Vagina (tissue), 2 donors: ENCODE measurements around the gene AGPAT4.

Experiments
- CTCF ChIP-seq, 3 experiments: fragments of 450-650 bp in 2 of 3; fragments of 200-600 bp in 1 of 3; sonication (generic) in 1 of 3; IDR thresholded peaks; one replicate each; pipeline ENCODE4 v1.5.1; 2017 to 2019; ENCODE audit warnings: antibody characterized with exemption in 3 of 3, mild to moderate bottlenecking in 2 of 3, moderate library complexity in 2 of 3
- POLR2A ChIP-seq, 2 donors: fragments of 450-650 bp; IDR thresholded peaks; one replicate each; pipeline ENCODE4 v1.6.1; 2017; ENCODE audit warnings: antibody characterized with exemption in 2 of 2, mild to moderate bottlenecking in 2 of 2, moderate library complexity in 2 of 2
- POLR2AphosphoS5 ChIP-seq, 2 donors: sonication (generic); formaldehyde crosslinking; IDR thresholded peaks; one replicate each; pipeline ENCODE4 v1.9.0; 2017; ENCODE audit warnings: antibody characterized with exemption in 2 of 2, mild to moderate bottlenecking in 2 of 2, low read depth in 1 of 2; ENCODE audit not compliant: insufficient read depth in 1 of 2

- TF ChIP-seq CTCF (IDR thresholded peaks at IDR 0.05) = no peak
- TF ChIP-seq POLR2A (IDR thresholded peaks at IDR 0.05) = no peak
- TF ChIP-seq POLR2AphosphoS5 (IDR thresholded peaks at IDR 0.05; ENCODE audit: insufficient read depth in 1 of 2, low read depth in 1 of 2) = no peak
Measured at GRCh38 chr6:161207200-161207599, 66.7 kb downstream of the AGPAT4 start.
